ENCODE data around the gene SNX18. TPM values are rescaled to one million over a fixed set of nuclear protein-coding genes. Genes with fewer than 3 reads are reported as not detected.

SNX18 gene
- polyA plus RNA-seq, 1 donor from 2014 or later: 7.9 TPM

- Histone ChIP-seq H3K27me3 (ENCODE audit: insufficient read depth, low read depth, low read length) (no peaks in the 10 kb centered on the region), H3K4me2 (ENCODE audit: low read length) (no peak overlapping the region), H2AFZ (ENCODE audit: low read depth, low read length) (no peak overlapping the region), H3K9me3 (ENCODE audit: low read length) (no peaks in the 10 kb centered on the region), H3K9me2 (ENCODE audit: insufficient read depth, low read length) (no peaks in the 10 kb centered on the region), H4K20me1 (ENCODE audit: insufficient read depth) (no peaks in the 10 kb centered on the region), H3K9ac (ENCODE audit: low read length) (no peak overlapping the region), H3K79me2 (replicated peaks; ENCODE audit: insufficient read depth, low read length) (no peaks in the 10 kb centered on the region), H3F3A (ENCODE audit: insufficient read depth, low read length, poor library complexity, severe bottlenecking) (no peaks in the 10 kb centered on the region), H3K36me3 (ENCODE audit: insufficient read depth, low read length) (no peaks in the 10 kb centered on the region), H3K4me3 (ENCODE audit: low read length) (no peak overlapping the region), H3K27ac (ENCODE audit: low read length) (no peak overlapping the region)
- no peak for TF ChIP-seq POLR2AphosphoS5 (IDR thresholded peaks at IDR 0.05)
- no peak for TF ChIP-seq MXI1 (conservative IDR thresholded peaks at IDR 0.05; ENCODE audit: poor library complexity, severe bottlenecking)
- TF ChIP-seq RAD21 (conservative IDR thresholded peaks at IDR 0.05): no peak
- TF ChIP-seq EZH2 (IDR thresholded peaks at IDR 0.05; ENCODE audit: borderline replicate concordance, insufficient read depth, low read length, poor library complexity, severe bottlenecking): no peak
- TF ChIP-seq SMC3 (conservative IDR thresholded peaks at IDR 0.05; ENCODE audit: poor library complexity): no peak
- TF ChIP-seq EP300 (conservative IDR thresholded peaks at IDR 0.05; ENCODE audit: poor library complexity, severe bottlenecking): no peak
- no peak for TF ChIP-seq REST (IDR thresholded peaks at IDR 0.05; ENCODE audit: borderline replicate concordance)
- TF ChIP-seq TAF1 (IDR thresholded peaks at IDR 0.05; ENCODE audit: low read depth): no peak
- TF ChIP-seq CTCF (IDR thresholded peaks at IDR 0.05; ENCODE audit: poor library complexity, severe bottlenecking): no peak
These were observed 40.8 kb downstream of the SNX18 start for GRCh38 chr5:54558362-54558761.

GRCh38 chr5:54561651-54562050 lies 44.1 kb downstream of the SNX18 start:
- H4K20me1 ChIP-seq (ENCODE audit: insufficient read depth): no peaks in the 10 kb centered on the region
- no peaks in the 10 kb centered on the region for H3K27me3 ChIP-seq (ENCODE audit: insufficient read depth, low read depth, low read length)
- H3K4me3 ChIP-seq (ENCODE audit: low read length): no peak overlapping the region
- H2AFZ ChIP-seq (ENCODE audit: low read depth, low read length): no peak overlapping the region
- H3F3A ChIP-seq (ENCODE audit: insufficient read depth, low read length, poor library complexity, severe bottlenecking): no peaks in the 10 kb centered on the region
- no peaks in the 10 kb centered on the region for H3K9me2 ChIP-seq (ENCODE audit: insufficient read depth, low read length)
- H3K4me2 ChIP-seq (ENCODE audit: low read length): no peak overlapping the region
- H3K79me2 ChIP-seq (replicated peaks; ENCODE audit: insufficient read depth, low read length): no peaks in the 10 kb centered on the region
- H3K36me3 ChIP-seq (ENCODE audit: insufficient read depth, low read length): no peaks in the 10 kb centered on the region
- H3K9me3 ChIP-seq (ENCODE audit: low read length): no peaks in the 10 kb centered on the region
- TF ChIP-seq POLR2AphosphoS5 (IDR thresholded peaks at IDR 0.05) (no peak), SMC3 (conservative IDR thresholded peaks at IDR 0.05; ENCODE audit: poor library complexity) (no peak), MXI1 (conservative IDR thresholded peaks at IDR 0.05; ENCODE audit: poor library complexity, severe bottlenecking) (no peak), TAF1 (IDR thresholded peaks at IDR 0.05; ENCODE audit: low read depth) (no peak), EP300 (conservative IDR thresholded peaks at IDR 0.05; ENCODE audit: poor library complexity, severe bottlenecking) (no peak), RAD21 (conservative IDR thresholded peaks at IDR 0.05) (no peak), EZH2 (IDR thresholded peaks at IDR 0.05; ENCODE audit: borderline replicate concordance, insufficient read depth, low read length, poor library complexity, severe bottlenecking) (no peak), REST (IDR thresholded peaks at IDR 0.05; ENCODE audit: borderline replicate concordance) (no peak), CTCF (IDR thresholded peaks at IDR 0.05; ENCODE audit: poor library complexity, severe bottlenecking) (no peak)
- no peak overlapping the region for H3K9ac ChIP-seq (ENCODE audit: low read length)
- no peak overlapping the region for H3K27ac ChIP-seq (ENCODE audit: low read length)
